DND-41 (cell line): ENCODE data around the gene MAP2K5.

ENCODE experiments used
- EZH2 ChIP-seq: IDR thresholded peaks from 3 replicates; pipeline ENCODE4 v1.6.1; 2012; ENCODE audit warnings: borderline replicate concordance, low read depth, mild to moderate bottlenecking, moderate library complexity, low read length, inconsistent platforms; ENCODE audit not compliant: severe bottlenecking
- TF ChIP-seq, protein P1 (sequence below): IDR thresholded peaks from 2 replicates; pipeline ENCODE4 v1.5.1; 2012; ENCODE audit warnings: borderline replicate concordance, low read length, moderate library complexity, mild to moderate bottlenecking; ENCODE audit not compliant: poor library complexity, severe bottlenecking; ENCODE audit errors: extremely low read depth

DNA sequence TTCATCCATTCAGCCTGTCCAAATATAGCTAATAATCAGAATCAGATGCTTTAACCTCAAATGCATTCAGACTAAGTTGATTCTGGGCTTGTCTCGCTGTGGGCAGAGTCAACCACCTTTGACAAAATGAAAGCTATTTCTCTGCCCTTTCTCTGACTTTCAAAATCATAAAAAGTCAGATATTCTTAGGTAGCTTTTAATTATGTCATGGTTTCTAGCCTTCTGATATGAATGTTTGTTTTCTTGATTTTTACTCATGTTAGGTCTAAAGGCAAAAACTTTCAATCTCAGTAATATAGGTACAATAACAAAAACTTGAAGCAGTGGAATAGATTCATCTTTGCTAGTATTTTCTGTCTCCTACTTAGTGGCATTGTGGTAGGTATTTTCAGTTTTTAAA, 46.9 kb upstream of the MAP2K5 start:
- TF ChIP-seq, protein P1, sequence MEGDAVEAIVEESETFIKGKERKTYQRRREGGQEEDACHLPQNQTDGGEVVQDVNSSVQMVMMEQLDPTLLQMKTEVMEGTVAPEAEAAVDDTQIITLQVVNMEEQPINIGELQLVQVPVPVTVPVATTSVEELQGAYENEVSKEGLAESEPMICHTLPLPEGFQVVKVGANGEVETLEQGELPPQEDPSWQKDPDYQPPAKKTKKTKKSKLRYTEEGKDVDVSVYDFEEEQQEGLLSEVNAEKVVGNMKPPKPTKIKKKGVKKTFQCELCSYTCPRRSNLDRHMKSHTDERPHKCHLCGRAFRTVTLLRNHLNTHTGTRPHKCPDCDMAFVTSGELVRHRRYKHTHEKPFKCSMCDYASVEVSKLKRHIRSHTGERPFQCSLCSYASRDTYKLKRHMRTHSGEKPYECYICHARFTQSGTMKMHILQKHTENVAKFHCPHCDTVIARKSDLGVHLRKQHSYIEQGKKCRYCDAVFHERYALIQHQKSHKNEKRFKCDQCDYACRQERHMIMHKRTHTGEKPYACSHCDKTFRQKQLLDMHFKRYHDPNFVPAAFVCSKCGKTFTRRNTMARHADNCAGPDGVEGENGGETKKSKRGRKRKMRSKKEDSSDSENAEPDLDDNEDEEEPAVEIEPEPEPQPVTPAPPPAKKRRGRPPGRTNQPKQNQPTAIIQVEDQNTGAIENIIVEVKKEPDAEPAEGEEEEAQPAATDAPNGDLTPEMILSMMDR, result no peak
- no peak for TF ChIP-seq EZH2
